HG03442 (cell line): Measurements from ENCODE around the gene CLDN4.
"Not testable (repeated sequence)": the region's sequence is repeated elsewhere in the genome, so short reads cannot be mapped to it uniquely, and the experiment has no call there.

Source experiments
- ATAC-seq: cut with Tn5 transposase; IDR thresholded peaks from one replicate; pipeline ENCODE4 v1.9.1; 2021; ENCODE audit warnings: mild to moderate bottlenecking, moderate library complexity; ENCODE audit not compliant: unreplicated experiment

CLDN4 gene

DNA sequence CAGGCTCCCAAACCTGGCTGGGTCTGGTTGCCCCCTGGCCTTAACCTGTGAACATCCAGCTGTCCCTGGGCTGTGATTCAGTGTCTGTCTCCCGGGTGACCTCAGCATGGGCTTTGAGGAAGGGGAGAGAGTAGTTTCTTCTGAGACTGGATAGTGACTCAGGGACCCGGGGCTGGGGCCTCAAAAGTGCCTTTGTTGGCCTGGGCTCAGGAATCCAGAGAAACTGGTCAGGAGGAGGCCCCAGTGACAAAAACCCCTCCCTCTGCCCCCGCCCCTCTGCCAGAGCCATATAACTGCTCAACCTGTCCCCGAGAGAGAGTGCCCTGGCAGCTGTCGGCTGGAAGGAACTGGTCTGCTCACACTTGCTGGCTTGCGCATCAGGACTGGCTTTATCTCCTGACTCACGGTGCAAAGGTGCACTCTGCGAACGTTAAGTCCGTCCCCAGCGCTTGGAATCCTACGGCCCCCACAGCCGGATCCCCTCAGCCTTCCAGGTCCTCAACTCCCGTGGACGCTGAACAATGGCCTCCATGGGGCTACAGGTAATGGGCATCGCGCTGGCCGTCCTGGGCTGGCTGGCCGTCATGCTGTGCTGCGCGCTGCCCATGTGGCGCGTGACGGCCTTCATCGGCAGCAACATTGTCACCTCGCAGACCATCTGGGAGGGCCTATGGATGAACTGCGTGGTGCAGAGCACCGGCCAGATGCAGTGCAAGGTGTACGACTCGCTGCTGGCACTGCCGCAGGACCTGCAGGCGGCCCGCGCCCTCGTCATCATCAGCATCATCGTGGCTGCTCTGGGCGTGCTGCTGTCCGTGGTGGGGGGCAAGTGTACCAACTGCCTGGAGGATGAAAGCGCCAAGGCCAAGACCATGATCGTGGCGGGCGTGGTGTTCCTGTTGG, at the start of gene CLDN4:
Gene CLDN4 (plus strand): TSS at position 316 of the 903 bp plus-strand sequence. CDS start 206 bp downstream, at position 522.
- no peak for ATAC-seq

DNA sequence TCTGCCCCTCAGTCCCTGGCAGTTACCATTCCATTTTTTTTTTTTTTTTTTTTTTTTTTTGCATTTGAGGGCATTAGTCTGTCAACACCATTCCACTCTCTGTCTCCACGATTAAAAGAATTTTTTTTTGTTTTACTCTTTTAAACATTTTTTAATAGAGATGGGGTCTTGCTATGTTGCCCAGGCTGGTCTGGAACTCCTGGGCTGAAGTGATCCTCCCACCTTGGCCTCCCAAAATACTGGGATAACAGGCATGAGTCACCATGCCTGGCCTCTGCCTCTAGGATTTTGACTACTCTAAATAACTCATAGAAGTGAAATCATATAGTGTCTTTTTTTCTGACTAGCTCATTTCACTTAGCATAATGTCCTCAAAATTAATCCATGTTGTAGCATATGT, 44.2 kb upstream of the CLDN4 start:
- ATAC-seq: no peak

- not testable (repeated sequence) for ATAC-seq
Measured at GRCh38 chr7:73787786-73788048, 43.1 kb upstream of the CLDN4 start.

GRCh38 chr7:73789051-73789450, 41.7 kb upstream of the CLDN4 start:
- no peak for ATAC-seq

DNA sequence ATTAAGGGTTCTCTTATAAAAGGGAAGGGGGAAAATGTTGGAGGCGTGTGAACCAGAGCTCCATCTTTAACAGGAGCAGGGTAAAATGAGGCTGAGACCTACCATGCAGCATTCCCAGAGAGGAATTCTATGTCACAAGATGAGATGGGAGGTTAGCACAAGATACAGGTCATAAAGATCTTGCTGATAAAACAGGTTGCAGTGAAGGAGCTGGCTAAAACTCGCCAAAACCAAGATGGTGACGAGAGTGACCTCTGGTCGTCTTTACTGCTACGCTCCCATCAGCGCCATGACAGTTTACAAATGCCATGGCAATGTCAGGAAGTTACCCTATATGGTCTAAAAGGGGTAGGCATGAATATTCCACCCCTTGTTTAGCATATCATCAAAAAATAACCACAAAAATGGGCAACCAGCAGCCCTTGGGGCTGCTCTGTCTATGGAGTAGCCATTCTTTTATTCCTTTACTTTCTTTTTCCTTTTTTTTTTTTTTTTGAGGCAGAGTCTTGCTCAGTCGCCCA, 39.6 kb upstream of the CLDN4 start:
- ATAC-seq: not testable (repeated sequence)

DNA sequence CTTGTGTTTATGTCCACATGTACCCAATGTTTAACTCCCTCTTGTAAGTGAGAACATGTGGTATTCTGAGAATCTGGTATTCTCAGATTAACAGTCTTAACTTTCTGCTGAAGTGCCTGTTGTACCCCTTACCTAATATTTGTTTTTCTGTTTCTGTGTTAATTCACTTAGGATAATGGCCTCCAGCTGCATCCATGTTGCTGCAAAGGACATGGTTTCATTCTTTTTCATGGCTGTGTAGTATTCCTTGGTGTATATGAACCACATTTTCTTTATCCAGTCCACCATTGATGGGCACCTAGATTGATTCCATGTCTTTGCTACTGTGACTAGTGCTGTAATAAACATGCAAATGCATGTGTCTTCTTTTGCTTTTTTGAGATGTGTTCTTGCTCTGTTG, 35.6 kb upstream of the CLDN4 start:
- ATAC-seq: not testable (repeated sequence)

DNA sequence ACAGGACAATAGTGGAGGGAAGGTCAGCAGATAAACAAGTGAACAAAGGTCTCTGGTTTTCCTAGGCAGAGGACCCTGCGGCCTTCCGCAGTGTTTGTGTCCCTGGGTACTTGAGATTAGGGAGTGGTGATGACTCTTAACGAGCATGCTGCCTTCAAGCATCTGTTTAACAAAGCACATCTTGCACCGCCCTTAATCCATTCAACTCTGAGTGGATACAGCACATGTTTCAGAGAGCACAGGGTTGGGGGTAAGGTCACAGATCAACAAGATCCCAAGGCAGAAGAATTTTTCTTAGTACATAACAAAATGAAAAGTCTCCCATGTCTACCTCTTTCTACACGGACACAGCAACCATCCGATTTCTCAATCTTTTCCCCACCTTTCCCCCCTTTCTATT, 34.1 kb upstream of the CLDN4 start:
- not testable (repeated sequence) for ATAC-seq

DNA sequence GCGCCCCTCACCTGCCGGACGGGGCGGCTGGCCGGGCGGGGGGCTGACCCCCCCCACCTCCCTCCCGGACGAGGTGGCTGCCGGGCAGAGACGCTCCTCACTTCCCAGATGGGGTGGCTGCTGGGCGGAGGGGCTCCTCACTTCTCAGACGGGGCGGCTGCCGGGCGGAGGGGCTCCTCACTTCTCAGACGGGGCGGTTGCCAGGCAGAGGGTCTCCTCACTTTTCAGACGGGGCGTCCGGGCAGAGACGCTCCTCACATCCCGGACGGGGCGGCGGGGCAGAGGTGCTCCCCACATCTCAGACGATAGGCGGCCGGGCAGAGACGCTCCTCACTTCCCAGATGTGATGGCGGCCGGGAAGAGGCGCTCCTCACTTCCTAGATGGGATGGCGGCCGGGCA, 33.6 kb upstream of the CLDN4 start:
- ATAC-seq: not testable (repeated sequence)

GRCh38 chr7:73799282-73800141, 31.3 kb upstream of the CLDN4 start:
- no peak for ATAC-seq

- no peak for ATAC-seq
Measured at GRCh38 chr7:73801577-73801976, 29.2 kb upstream of the CLDN4 start.

- ATAC-seq: no peak
Measured at GRCh38 chr7:73802459-73802858, 28.3 kb upstream of the CLDN4 start.

DNA sequence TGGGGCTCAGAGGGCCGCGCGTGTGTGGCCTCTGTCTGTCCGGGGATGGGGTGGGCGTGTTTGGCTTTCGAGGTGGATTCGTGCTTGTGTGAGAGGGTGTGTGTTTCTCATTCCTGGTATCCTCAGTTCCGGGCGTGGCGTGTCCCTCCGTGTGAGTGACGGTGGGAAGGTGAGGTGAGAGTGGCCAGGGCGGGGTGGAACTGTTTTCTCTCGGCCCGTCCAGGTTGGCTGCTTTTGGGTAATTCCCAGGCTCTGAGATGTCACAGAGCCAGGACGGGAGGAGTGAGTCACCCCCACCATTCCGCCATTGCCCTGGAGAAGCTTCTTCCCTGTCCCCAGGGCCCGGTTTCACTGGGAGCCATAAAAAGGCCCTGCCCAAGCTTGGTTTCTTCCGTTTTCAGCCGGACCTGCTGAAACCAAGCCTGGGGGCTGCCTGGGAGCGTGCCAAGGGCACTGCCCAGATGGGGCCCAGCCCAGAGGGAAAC, 21.3 kb upstream of the CLDN4 start:
- no peak for ATAC-seq

DNA sequence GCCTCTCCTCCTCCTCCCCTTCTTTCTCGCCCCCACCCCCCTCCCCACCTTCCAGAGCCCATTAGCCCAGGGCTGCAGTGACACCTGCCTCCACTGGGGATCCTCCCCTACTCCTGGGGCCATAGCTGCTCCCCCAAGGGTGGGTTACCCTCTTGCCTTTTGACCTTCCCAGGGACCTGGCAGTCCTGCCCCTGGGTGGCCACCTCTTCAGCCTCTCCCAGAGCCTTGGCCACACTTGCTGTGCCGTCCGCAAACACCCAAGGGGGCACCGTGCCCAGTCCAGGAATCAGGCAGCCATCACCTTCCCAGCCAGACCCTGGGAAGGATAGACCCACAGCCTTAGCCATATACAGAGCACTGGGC, 19.8 kb upstream of the CLDN4 start:
- no peak for ATAC-seq

DNA sequence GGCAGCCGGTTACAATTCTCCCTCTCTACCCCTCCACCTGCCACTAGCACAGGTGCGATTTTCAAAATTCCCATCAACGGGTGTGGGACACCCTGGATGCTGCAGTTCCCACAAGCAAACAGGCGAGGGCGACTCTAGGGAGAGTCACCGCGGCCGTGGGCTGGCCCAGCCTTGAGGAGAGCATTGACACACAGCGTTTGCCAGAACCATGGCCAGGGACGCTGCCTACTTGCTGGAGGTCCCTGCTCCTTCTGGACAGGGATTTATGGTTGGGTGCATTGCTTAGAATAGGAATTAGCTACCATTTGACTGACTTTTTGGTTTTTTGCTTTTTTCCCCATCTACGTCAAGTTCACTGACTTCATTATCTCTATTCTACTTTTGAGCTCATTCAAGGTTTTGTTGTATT, 19.0 kb upstream of the CLDN4 start:
- ATAC-seq: no peak

- no peak for ATAC-seq
Measured at GRCh38 chr7:73812996-73813395, 17.8 kb upstream of the CLDN4 start.

- ATAC-seq: no peak
Measured at GRCh38 chr7:73815436-73815835, 15.4 kb upstream of the CLDN4 start.

DNA sequence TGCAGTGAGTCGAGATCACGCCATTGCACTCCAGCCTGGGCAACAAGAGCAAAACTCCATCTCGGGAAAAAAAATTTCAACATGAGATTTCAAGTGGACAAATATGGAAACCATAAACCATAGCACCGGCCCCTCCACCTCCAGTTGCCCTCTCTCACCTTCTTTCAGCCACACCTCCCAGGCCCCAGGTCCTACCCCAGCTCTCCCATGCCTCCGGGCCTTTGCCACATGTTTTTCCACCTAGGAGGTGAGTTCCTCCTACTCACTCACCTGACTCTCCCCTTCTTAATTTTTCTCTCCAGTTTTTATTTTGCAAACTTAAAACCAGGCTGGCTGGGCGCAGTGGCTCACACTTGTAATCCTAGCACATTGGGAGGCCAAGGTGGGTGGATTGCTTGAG, 13.7 kb upstream of the CLDN4 start:
- ATAC-seq: no peak

- no peak for ATAC-seq
Measured at GRCh38 chr7:73820013-73820412, 10.8 kb upstream of the CLDN4 start.

DNA sequence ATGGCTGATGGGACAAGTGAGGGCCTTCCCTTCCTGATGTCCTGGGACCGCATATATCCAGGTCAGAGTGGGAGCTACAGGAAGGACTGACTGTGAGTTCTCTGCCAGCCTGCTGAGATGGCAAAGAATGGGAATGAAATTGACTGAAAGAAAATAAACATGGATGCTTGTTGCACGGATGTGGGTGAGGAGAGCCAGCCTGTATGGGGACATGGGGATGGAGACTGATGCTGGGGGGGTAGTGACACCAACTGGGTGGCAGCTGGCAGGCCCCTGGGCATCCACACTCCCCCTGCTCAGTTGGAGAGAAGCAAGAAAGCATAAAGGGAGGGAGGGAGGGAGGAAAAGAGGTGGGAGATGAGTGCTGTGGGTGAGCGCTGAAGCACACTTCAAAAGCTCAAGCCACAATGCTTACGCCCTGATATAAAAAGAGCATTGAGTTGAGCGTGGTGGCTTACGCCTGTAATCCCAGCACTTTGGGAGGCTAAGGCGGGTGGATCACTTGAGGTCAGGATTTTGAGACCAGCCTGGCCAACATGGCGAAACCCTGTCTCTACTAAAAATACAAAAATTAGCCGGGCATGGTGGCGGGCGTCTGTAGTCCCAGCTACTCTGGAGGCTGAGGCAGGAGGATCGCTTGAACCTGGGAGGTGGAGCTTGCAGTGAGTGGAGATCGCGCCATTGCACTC, 9.1 kb upstream of the CLDN4 start:
- ATAC-seq: not testable (repeated sequence)

DNA sequence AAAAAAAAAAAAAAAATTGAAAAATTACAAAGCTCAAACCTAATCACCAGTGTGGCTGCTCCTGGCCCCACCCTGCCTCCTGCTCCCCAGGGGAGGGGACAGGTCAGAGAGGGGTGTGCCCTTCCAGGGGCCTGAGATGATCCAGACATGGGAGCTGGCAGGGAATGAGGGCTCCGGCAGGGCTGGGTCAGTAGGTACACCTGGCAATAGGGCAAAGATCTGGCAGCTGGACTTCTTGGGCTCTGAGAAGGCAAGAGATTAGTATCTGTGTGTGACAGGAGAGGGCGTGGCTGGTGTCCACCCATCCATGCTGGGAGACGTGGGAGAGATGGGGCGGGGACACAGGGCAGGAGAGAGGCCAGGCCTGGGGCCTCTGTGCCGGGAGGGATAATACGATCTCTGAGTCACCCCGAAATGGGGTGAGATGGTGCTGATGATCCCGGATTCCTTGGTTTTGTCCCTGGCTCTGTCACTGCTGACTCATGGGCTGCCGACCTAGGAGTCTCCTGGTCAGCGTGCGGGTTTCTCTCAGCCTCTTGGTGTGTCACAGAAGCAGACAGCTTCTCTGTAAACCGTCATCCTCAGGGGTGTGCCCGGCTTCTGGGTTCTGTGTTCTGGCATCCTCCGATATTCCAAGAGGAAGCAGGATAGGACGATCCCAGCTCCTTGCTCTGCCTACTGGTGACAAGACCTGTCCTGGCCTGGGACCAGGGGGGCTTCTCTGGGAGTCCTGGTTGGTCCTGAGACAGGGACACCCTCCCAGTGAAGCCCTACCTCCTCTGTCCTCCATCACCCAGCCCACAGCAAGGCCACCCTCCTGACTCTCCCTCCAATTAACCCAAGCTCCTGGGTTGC, 8.2 kb upstream of the CLDN4 start:
- no peak for ATAC-seq
